ENCODE data around the gene TTC33.

The TTC33 gene

DNA sequence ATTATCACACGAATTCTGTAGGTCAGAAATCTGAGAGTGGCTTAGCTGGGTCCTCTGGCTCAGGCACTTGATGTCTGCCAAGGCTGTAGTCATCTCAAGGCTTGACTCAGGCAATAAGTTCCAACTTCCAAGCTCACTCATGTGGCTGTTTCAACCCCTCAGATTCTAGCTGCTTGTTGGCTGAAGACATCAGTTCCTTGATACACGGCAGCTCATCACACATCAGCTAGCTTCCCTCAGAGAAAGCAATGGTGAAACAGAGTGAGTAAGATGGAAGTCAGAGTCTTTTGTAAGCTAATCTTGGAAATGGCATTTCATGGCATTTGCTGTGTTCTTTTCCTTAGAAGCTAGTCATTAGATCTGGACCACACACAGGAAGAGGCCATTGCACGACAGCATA, 280.2 kb downstream of the TTC33 start:
- DNase-seq = no peak

DNA sequence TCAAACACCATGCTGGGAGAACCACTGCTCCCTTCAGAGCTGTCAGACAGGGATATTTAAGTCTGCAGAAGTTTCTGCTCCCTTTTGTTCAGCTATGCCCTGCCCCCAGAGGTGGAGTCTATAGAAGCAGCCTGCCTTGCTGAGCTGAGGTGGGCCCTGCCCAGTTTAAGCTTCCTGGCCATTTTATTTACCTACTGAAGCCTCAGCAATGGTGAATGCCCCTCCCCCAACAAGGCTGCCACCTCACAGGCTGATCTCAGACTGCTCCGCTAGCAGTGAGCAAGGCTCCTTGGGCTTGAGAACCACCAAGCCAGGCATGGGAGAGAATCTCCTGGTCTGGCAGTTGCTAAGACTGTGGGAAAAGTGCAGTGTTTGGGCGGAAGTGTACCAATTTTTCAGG, 281.5 kb downstream of the TTC33 start:
- no peak for DNase-seq

DNA sequence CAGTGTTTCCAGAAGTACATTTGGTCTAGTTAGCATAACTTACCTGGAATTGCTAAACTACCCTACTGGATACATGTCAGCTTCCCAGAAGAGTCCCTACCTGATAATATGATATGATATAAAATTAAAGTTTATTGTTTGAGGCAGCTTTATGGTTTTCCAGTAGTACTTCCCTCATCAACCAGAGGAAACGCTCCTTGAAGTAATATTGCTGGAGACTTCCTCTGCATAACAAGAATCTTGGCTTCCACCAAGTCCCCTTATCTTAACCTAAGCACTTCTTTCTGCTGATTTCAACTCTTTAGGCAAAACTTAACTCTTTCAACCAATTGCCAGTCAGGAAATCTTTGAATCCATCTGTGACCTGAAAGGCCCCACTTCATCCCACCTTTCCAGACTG, 290.3 kb downstream of the TTC33 start:
- no peak for DNase-seq

DNA sequence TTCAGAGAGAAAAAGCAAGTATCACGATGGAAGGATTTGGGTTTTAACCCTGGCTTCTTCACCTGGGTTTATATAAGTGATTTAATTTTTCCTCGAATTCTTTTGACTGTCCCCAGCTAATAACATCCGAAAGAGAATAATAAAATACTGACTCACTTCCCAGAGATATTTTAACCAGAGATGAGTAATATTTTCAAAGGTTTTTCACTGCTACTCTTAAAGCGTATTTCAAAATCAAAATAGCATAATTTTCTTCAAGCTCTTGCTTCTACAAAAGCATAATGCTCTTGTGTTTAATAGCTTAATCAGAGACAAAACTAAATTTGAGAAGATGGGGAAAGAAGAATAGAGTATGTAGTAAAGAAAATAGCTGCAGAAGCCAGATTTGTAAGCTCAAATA, 291.2 kb downstream of the TTC33 start:
- DNase-seq = no peak

All from CD4-positive, alpha-beta T cell treated with Interleukin-6 for 4 hours (primary cell).